COLO668 (cell line): ENCODE measurements around the gene STAM.

Source experiments
- DNase-seq: peaks from one replicate; lab custom pipeline; 2025; ENCODE audit not compliant: unreplicated experiment; lab: John Stamatoyannopoulos, UW

Gene STAM

DNA sequence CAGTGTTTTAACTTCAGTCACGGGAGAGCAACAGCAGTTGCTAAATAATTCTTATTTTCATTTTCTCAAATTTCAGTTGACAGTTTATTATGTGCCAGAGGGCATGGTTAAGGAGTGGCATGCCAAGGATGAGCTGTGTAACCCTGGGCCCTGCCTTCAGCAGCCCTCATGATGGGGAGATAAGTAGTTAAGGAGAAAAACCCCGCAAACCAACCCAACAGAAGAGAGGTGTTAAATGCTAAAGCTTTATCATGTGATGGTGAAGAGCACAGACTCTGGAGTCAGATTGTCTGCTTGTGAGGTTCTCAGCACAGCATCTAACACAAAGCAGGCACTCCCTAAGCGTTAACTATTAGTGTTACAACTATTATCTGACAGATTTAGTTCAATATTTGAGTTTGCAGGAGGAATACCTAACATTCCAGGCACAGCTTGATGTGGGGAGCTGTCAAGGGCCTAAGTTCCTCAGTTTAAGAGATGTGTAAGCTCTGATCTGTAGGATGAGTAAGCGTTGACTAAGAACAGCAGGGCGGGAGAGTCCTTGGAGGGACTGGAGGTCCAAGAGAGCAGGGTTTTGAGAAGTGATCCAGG is 29.6 kb downstream of the STAM start:
- no peak for DNase-seq

DNA sequence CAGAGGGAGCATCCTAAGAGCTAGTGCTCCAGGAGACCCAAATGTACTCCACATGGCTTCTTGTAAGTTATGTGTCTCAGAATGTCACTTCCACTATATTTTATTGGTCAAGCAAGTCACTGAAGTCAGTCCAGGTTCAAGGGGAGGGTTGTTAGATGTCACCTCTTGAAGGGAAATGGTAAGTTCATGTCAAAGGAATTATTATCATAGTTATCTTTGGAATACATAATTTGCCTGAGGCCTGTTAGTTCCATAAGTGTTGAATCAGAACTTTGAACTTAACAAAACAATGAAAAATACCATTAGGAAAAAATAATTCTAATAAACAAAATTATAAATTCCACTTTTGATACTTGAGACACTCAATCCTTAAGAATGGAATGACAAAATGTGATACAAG is 30.6 kb downstream of the STAM start:
- DNase-seq, result no peak

DNA sequence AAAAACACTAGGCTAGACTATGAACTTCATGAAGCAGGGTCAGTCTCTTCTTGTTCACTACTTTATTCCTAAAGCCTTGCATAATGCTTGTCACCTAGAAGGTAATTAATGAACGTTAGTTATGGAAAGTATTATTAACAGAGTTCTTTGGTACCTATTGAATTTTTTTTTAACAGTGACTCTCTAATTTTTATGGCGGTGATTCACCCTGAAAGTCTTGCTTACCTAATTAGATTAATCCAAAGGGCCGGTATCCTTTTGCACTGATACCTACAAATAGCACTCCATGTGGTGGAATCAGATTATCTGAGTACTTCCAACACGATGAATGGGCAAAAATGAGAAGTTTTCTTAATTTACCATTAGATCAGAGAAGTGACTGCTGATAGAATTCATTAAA is 31.7 kb downstream of the STAM start:
- no peak for DNase-seq

DNA sequence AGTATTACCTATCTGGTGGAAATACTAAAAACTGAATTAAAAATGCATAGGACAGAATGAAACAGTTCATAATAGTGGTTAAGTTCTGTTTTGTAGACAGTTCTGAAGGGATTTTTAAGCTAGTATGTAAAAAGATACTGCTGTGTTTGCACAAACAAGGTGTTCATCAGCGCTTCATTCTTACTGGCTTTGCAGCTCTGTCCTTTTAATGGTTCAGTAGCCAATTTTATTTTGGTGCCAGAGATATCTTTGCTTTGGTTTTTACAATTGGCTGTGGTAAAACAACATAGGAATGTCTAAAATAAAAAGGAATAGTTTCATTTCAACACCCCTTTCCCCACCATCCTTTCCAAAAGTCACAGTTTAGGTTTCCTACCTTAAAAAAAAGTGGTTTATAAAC is 33.0 kb downstream of the STAM start:
- no peak for DNase-seq

DNA sequence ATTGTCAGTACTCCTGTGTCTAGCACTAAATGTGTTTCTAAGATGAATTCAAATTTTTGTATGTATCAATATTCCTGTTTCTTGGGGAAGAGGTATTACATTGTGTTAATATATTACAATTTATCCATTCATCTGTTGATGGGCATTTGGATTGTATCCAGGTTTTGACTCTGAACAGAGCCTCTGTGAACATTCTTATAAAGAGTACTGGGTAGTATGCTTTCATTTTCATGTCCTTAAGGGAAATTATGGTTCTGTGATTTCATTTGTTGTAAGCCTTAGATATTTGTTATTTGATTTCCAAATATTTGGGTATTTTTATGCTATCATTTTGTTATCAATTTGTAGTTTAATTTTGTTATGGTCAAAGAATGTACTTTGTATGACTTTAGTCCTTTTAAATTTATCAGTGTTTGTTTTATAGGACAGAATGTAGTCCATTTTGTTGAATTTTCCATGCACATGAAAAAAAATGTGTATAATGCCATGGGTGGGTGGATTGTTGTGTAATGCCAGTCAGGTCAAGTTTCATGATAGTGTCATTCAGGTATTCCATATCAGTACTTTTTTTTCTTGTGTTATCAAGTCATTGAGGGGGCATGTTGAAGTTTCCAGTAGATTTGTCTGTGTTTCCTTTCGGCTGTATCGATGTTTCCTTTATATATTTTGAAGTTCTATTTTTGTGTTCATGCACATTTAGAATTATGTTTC is 38.4 kb downstream of the STAM start:
- no peak for DNase-seq

DNA sequence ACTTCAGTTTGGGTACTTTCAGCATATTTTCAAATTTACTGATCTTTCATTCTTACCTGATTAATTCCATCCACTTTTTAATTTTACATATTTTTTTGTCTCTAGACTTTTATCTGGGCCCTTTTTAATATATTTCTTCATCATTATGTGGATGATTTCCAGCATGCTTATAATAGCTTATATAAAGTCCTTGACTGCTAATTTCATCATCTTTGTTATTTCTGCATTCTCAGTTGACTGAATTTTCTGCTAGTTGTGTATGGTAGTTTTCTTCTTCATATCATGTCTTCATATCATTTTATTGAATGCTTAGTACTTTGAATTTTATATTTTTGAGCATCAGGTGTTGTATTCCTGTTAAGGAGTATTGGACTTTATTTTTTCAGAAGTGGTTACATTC is 39.6 kb downstream of the STAM start:
- DNase-seq, result no peak

DNA sequence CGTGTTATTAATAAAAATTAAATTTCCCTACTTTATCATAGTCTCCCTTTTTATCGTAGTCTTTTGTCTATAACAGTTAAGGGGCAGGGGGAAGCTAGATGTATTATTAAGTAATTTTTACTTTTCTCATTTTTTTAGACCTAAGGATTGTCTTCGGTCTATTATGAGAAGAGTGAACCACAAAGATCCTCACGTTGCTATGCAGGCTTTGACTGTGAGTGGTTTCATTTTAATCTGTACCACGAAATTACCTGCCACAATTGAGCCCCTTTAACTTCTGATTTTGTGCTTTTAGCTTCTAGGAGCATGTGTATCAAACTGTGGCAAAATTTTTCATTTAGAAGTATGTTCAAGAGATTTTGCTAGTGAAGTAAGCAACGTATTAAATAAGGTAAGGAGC is 40.6 kb downstream of the STAM start:
- DNase-seq, result no peak

DNA sequence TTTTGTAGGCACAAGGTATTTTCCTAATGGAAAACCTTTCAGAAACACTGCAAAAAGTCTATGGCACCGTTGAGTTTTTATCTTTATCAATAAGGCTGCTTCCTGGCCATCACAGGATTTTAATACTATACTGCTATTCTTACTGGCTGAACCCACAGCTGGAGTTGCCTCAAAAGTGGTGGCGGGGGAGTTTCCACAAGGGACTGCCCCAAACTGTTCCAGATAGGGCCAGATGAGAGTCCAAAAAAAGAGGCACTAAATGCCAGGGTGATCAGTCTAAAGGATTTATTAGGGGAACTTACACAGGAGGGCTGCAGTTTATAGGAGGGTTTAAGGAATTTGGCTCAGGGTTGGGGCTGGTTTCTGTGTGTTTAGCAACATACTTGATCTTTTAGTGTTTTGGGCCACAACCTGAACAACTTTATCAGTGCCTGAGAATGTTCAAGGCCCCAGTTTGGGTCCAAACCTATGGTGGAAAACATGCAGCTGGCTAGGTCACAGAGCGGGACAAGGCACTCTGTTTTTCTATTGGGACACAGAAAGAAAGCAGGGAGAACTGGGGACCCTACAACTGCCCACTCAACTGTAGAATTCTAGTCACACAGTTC is 41.4 kb downstream of the STAM start:
- DNase-seq, result no peak

DNA sequence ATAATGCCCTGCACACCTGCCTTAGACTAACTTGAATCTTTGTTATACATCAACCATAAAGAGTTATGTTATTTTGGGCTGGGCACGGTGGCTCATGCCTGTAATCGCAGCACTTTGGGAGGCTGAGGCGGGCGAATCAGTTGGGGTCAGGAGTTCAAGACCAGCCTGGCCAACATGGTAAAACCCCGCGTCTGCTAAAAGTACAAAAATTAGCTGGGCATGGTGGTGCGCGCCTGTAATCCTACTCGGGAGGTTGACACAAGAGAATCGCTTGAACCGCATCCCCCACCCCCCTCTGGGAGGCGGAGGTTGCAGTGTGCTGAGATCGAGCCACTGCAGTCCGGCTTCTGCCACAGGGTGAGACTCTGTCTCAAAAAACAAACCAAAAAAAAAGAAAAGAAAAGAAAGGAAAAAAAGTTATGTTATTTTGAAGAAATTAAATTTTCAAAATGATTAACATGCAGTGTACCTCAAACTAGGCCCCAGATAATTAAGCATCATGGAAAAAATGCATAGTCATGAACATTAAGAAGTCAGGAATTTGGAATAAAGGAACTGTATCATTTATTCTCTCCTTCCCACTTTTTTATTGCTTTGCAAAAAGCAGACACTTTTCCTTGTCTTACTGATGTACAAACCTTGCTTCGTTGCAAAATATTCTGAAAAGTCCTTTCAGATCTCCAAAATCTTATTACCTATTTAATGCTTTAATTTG is 43.3 kb downstream of the STAM start:
- DNase-seq, result no peak

DNA sequence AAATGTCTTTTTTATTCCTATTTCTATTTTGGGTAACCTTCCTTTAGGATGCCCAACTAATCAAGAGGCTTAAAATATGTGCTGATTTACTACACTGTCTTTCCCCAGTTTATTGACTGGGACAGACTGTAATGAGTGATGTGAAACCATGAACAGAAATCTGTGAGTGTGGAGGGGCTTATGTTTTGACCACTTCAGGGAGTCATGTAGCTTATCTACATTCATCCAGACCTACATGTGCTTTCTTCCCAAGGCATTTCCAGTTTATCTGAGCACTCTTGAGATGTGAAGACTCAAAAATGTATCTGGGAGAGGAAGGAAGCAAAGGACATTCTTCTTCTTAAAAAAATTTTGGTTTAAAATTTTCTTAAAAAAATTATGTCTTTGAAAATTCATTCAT is 45.2 kb downstream of the STAM start:
- DNase-seq, result no peak

DNA sequence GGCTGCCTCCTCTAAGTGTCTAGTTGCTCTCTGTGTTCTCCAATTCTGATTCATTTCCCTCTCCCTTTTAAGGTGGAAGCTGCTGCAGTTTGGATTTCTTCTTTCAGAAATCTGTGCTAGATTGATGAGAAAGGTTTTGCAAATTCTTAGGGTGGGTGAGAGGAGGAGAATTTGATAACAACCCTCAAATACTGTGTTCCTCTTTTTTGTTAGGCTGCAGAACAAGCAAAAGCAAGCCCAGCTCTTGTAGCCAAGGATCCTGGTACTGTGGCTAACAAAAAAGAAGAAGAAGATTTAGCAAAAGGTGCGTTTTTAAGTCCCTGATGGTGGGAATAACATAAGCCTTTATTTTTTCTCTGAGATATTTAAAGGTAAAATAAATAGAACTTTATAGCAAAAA is 49.1 kb downstream of the STAM start:
- DNase-seq, result no peak

DNA sequence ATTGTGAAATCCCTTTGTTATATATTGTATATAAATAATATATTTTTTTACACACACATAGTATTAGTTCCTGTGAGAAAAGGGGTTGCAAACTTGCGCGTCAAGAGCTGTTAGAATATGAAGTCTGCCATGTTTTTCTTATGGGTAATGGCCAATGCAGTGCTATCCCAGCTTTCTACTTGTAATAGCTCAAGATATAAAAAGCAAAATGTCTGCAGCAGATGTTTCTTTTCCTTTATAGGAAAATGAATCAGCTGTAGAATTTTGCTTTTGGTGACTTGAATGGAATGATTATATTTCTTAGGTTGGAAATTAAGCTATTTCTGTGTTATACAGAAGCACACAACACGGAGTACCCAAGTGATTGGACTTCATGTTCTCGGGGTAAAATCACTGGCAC is 54.7 kb downstream of the STAM start:
- DNase-seq, result no peak

DNA sequence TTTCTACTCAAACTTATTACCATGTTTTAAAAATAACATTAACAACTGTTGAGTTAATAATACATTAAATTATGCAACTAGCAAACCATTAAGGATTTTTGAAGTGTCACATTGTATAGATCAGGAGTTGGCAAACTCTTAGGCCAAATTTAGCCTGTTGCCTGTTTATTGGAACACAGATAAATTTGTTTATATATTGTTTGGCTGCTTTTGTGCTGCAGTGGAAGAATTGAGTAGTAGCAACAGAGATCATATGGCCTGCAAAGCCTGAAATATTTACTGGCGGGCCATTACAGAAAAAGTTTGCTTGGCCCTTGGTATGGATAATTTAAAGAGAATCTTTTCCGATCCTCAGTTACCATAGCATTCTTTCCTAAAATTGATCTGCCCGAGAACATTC is 57.4 kb downstream of the STAM start:
- no peak for DNase-seq

DNA sequence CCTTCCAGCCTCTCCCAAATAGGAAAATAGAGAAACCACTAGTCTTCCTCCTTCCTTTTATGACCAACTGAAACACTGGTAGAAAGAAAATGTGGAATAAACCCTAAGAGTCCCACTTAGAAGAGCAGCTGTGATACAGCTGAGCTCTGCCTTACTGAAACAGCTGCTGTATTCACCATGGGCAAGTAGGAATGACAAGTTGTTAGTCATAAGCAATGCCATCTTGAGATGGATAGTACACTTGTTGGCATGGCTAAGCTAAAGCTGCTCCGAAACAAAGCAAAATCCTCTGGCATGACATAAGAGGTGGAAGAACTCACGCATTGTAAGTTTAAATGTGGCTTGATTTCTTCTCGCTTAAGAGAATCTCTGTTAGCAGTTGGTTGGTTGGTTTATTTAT is 59.8 kb downstream of the STAM start:
- DNase-seq, result no peak

DNA sequence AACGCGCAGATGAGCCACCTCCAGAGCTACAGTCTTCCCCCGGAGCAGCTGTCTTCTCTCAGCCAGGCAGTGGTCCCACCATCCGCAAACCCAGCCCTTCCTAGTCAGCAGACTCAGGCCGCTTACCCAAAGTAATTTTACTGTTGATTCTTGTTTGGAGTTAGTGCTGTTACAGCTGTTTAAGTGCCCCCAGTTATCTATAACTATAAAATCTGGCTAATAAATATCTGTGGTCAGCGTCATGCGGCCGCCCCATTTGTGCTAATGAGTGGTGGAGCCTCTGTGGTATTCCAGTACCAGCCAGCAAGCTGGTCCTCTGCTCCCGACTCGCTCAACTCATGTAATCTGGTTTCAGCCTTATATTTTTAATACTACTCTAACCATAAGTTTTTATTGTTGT is 64.9 kb downstream of the STAM start:
- no peak for DNase-seq

DNA sequence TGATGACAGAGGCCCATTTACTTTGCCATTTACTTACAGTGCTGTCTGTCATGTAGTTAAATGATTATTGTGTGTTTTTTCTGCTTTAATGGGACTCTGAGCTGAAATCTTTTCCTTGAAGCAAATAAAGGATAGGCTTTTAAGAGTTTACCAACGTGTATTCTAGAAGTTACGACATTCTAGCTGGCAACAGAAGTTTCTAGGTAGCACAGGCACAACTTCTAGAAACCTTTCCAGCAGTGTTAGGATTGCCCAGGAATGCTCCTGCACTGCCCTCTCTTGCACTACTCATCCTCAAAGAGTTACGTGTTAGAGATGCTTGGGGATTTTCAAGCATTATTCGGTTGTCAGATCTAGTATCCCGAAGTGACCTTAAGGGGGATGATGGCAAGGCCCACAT is 65.5 kb downstream of the STAM start:
- no peak for DNase-seq

DNA sequence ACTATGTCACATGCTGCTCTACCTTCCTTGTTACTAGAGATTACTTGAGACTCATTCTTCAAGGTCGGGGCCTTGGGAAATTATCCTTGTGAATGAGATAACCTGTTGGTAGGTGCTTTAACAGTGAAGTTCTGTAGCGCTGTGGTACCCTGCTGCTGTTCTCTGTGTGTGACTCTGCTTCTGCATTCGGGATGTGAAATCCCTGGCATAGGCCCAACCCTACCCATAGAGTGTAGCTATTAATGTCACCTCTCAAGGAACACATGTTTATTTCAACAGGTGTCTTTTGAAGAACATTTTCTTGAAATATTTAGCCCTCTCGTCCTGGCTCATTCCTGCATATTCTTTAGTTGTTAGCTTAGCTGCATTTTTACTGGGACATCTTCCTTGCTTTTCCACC is 66.2 kb downstream of the STAM start:
- DNase-seq, result no peak

DNA sequence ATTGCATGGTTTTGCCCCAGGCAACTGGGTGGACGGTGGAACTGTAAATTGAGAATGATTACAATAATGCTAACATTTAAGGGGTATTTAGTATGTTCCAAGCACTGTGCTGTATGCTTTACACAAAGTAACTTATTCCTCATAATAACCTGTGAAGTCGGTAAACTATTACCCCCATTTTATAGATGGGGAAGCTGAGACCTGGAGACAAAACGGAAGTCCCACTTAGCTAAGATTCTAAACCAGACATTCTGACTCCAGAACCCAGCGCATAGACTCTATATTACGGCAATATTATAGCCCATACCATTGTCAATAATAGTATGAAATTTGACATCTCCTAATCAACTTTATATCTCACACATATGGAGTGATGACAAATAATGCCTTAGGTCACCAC is 68.1 kb downstream of the STAM start:
- DNase-seq, result no peak

DNA sequence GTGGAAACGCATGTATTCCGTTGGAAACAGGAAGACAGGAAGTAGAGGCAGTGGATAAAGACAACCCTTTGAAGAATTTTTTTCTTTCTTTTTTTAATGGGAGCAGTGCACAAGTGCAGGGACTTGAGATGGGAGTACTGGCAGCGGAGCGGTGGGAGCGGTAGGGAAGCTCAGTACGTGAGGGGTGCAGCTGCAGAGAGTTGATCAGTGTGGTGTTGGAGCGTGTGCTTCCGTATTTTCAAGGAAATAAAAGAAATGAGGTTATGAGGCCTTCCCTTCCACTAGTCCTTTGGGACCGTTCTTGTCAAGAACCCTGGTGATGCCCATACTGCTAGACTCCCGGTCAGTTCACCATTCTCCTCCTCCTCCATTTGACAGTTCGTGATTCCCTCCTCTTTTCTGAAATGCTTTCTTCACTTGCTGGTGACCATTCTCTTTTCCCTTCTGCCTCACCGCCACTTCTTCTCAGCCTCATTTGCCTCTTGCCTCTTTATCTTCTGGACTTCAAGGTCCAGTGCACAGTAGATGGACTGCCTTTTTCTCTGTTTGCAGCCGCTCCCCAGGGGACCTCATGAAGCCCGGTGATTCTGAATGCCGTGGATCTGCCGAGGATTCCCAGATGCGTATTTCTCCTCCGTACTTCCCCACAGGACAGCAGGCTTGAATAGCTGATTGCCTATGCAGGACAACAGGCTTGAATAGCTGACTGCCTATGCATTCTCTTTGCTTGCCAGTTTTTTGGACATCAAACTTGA is 68.9 kb downstream of the STAM start:
- no peak for DNase-seq

DNA sequence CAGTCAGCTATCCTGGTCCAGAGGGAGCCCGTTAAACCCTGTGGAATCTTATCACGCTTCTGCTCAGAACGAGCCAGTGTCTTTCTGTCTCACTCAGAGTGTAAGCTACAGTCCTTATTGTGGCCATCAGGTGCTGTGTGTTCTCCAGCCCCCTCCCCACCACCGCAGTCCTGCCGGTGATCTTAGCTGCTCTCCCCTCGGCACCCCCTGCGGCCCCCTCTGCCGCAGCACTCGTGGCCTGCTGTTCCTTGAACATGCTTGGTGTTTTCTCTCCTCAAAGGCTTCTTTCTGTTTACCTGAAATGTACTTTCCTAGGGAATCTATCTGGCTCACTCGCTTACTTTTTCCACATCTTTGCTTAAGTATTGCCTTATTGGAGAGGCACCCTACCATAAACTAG is 69.8 kb downstream of the STAM start:
- DNase-seq, result no peak

DNA sequence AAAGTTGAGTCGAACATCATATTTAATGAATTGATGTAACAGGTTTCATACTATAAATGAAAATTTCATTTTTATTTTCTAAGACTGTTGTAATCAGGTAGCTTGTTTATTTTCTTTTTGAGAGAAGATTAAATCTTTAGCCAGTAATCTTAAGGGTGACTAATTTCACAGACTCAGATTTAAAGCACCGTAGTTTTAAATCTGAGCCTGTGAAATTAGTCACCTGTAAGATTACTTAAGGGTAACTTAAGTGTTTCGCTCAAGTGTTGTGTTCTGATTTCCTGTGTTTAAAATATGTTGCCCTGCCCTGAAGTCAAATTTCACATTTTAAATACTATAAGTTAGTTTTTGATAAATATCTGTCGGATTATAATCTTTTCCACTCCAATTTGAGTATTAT is 72.2 kb downstream of the STAM start:
- DNase-seq, result no peak
